ENCODE data around the gene RBMS3. TPM values are rescaled to one million over a fixed set of nuclear protein-coding genes. Genes with fewer than 3 reads are reported as not detected.

The RBMS3 gene
- total RNA-seq, 4 donors from 2014 or later = 7.3 to 21.8 (median 12.8) TPM

DNA sequence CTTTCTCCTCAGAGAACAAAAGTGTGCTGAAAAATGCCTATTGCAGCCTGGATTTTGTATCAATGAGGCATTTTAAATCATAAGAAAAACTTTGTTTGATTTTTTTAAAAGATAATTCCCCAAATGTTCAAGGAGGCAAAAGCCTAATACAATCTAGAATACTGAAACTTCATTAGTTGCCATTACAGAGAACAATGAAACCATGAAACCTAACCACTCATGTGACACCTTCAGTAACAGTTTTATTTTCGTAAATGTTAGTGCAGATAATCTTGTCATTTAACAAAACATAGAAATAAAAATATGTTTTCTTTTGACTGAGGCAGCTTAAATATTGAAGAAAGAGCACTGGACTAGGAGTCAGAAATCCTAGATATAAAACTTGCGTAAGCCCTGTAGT, 655.9 kb downstream of the RBMS3 start:
- intact Hi-C loops (cut with DNase I; ENCODE audit: low total_unique reads) = no loop called here
- WGBS, 2 donors = 94% methylated on average over 2 of the region's 2 CpGs
- DNase-seq (ENCODE audit: low spot score in 2 of 2) = no peak
- TF ChIP-seq, protein P1, sequence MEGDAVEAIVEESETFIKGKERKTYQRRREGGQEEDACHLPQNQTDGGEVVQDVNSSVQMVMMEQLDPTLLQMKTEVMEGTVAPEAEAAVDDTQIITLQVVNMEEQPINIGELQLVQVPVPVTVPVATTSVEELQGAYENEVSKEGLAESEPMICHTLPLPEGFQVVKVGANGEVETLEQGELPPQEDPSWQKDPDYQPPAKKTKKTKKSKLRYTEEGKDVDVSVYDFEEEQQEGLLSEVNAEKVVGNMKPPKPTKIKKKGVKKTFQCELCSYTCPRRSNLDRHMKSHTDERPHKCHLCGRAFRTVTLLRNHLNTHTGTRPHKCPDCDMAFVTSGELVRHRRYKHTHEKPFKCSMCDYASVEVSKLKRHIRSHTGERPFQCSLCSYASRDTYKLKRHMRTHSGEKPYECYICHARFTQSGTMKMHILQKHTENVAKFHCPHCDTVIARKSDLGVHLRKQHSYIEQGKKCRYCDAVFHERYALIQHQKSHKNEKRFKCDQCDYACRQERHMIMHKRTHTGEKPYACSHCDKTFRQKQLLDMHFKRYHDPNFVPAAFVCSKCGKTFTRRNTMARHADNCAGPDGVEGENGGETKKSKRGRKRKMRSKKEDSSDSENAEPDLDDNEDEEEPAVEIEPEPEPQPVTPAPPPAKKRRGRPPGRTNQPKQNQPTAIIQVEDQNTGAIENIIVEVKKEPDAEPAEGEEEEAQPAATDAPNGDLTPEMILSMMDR (IDR thresholded peaks at IDR 0.05) = no peak
- no peak for TF ChIP-seq POLR2A (IDR thresholded peaks at IDR 0.05)
- no peak overlapping the region for H3K4me3 ChIP-seq (ENCODE audit: low read depth, poor library complexity, severe bottlenecking)

- intact Hi-C loops (cut with DNase I; ENCODE audit: low total_unique reads) = no loop called here
- H3K4me3 ChIP-seq (ENCODE audit: low read depth, poor library complexity, severe bottlenecking) = no peak overlapping the region
- no peak for DNase-seq (ENCODE audit: low spot score in 2 of 2)
- no peak for TF ChIP-seq POLR2A (IDR thresholded peaks at IDR 0.05)
- TF ChIP-seq, protein P1 (IDR thresholded peaks at IDR 0.05) = no peak
Observed at GRCh38 chr3:29937185-29937584, 656.3 kb downstream of the RBMS3 start.

DNA sequence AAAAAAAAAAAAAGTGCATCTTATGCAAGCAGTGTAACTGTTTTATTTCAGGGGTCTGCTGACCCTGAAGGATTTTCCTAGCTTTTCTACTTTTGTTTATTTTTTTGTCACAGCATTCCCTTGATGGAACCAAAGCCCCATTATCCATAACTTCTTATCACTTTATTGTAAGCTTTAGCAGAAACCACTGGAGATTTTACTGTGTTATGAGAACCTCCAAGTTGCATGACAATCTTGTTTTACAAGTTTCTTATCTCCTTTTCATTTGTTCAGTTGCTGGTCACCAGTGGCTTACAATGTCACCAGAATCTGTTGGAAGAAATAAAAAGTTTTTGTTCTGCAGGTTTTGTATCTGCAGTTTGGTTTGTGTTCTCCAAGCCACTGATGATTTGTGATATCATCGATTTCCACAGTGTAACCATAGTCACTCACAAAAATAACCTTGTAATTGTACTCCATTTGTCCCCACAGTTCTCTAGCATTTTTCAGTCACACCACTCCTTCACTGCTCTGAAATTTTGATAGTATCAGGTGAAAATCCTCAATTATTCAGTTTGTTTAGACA, 660.0 kb downstream of the RBMS3 start:
- intact Hi-C loops (cut with DNase I; ENCODE audit: low total_unique reads) = no loop called here
- DNase-seq (ENCODE audit: low spot score in 2 of 2) = no peak
- no peak overlapping the region for H3K4me3 ChIP-seq (ENCODE audit: low read depth, poor library complexity, severe bottlenecking)
- WGBS, 2 donors = 78 to 85% methylated on average over 1 of the region's 1 CpG
- TF ChIP-seq POLR2A (IDR thresholded peaks at IDR 0.05) = no peak
- TF ChIP-seq, protein P1 (IDR thresholded peaks at IDR 0.05) = no peak

GRCh38 chr3:29942297-29942696, 661.4 kb downstream of the RBMS3 start:
- intact Hi-C loops (cut with DNase I; ENCODE audit: low total_unique reads) = no loop called here
- 83 to 85% methylated on average over 1 of the region's 1 CpG for WGBS, 2 donors
- no peak overlapping the region for H3K4me3 ChIP-seq (ENCODE audit: low read depth, poor library complexity, severe bottlenecking)
- TF ChIP-seq POLR2A (IDR thresholded peaks at IDR 0.05) = no peak
- TF ChIP-seq, protein P1 (IDR thresholded peaks at IDR 0.05) = no peak
- no peak for DNase-seq (ENCODE audit: low spot score in 2 of 2)

DNA sequence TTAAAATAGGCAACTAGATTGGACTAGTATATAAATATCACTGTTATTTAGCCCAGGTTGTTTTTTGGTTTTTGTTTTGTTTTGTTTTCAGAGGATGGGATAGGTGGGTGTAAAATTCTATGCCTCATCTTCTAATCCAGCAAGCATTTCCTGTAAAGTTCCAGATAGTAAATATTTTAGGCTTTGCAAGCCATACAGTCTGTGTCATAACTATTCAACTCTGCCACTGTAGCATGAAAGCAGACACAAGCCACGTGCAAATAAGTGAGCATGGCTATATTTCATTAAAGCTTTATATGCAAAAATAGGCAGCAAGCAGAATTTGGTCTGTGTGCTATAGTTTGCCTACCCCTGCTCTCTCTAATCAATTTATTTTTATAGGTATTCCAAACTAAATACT, 668.3 kb downstream of the RBMS3 start:
- WGBS, 2 donors = 45 to 47% methylated on average over 1 of the region's 1 CpG
- no peak for DNase-seq (ENCODE audit: low spot score in 2 of 2)
- H3K4me3 ChIP-seq (ENCODE audit: low read depth, poor library complexity, severe bottlenecking) = no peak overlapping the region
- intact Hi-C loops (cut with DNase I; ENCODE audit: low total_unique reads) = no loop called here
- TF ChIP-seq, protein P1 (IDR thresholded peaks at IDR 0.05) = no peak
- no peak for TF ChIP-seq POLR2A (IDR thresholded peaks at IDR 0.05)

GRCh38 chr3:29949940-29950616, 669.2 kb downstream of the RBMS3 start:
- intact Hi-C loops (cut with DNase I; ENCODE audit: low total_unique reads) = no loop called here
- TF ChIP-seq, protein P1 (IDR thresholded peaks at IDR 0.05) = no peak
- TF ChIP-seq POLR2A (IDR thresholded peaks at IDR 0.05) = no peak
- H3K4me3 ChIP-seq (ENCODE audit: low read depth, poor library complexity, severe bottlenecking) = no peak overlapping the region
- 86 to 90% methylated on average over 11 of the region's 11 CpGs for WGBS, 2 donors
- DNase-seq (ENCODE audit: low spot score in 2 of 2) = no peak
